ENCODE measurements around the gene ZFP3. TPM values are rescaled to one million over a fixed set of nuclear protein-coding genes. Genes with fewer than 3 reads are reported as not detected.
"Not testable (repeated sequence)": the region's sequence is repeated elsewhere in the genome, so short reads cannot be mapped to it uniquely, and the experiment has no call there.

ZFP3 gene
- total RNA-seq (ENCODE audit: insufficient read depth, low replicate concordance) = 7.0 TPM

DNA sequence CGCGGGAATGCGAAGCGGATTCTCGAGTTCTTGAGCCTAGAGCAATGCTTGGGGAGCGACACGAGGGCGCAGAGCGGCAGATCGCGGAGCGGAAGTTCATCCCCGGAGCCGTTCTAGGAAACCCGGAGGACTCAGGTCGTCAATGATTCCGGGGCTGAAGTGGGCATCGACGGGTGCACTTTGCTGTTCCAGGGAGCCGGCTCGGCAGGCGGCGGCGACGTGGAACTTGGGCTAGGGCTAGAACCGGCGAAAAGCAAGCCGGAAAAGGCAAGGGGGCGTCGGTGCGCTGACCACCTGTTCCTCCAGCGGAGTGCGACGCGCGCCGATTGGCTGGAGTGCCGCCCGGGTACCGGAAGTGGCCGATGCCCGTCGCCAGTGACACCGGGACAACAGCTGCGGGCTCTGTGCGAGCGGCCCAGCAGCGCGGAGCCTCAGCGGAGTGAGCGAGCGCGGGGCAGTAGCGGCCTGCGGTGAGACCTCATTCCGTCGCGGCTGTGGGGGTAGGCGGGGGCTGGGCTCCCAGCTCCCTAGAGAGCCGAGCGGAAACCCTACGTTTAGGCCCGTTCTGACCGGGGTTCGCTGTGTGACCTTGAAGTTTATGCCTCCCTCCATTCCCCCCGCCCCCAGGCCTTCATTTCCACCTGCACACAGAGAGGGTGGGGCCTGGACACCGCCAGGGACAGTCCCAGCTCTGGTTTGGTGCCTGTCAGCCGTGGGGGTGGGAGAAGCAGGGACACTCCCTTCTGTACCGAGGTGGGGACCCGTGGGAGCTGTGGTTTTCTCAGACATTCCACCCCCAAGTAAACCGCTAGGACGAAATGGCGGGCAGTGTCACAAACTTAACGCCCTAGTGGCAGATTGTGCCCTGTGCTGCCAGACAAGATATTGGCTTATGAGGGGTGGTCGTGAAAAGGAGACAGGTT lies at the start of gene ZFP3:
ZFP3 (plus strand) TSS at position 362 of the 923 bp plus-strand sequence. CDS start 13,038 bp downstream, outside the sequence.
- DNase-seq (ENCODE audit: low spot score) = peak; percentile 86

DNA sequence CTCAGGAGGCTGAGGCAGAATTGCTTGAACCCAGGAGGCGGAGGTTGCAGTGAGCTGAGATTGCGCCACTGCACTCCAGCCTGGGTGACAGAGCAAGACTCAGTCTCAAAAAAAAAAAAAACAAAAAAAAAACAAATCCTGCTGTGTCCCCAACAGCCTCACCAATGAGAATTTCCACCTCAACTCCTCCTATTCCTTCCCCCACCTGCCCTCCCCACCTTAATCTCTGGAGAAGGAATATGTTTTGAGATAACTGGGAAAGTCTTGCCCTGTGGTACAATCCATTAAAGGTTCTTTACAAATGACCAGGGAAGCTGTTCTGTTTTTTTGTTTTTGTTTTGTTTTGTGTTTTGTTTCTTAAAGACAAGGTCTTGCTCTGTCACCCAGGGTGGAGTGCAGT lies 48.1 kb upstream of the ZFP3 start:
- not testable (repeated sequence) for DNase-seq (ENCODE audit: low spot score)

DNA sequence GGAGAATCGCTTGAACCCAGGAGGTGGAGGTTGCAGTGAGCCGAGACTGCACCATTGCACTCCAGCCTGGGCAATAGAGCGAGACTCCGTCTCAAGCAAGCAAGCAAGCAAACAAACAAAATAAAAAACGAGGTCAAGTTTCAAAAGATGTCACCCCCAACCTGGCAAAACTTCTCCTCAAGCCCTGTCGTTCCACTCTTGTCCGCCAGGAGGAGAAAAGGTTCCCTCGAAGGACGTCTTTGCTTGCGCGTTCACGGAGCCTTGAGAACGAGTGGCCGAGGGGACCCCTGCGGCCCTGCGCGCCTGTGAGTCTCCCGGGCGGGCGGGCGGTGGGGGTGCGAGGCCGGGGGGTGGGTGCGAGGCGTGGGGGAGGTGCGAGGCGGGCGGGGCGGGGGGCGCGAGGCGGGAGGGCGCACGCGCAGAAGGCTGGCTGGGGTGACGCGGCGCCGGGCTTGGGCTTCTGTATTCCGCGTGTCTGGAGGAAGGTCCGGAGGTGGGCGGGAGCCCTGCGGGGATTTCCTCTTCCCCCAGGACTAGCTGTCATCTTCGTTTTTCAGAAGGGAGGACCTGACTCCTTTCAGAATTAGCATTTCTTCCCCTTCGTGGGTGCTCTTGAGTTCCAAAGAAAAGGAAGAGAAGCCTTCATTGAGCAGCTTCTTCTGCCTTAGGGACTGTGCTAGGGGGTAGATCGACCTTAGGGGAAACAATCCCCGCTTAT lies 46.7 kb upstream of the ZFP3 start:
- peak; percentile 91 for DNase-seq (ENCODE audit: low spot score)

DNA sequence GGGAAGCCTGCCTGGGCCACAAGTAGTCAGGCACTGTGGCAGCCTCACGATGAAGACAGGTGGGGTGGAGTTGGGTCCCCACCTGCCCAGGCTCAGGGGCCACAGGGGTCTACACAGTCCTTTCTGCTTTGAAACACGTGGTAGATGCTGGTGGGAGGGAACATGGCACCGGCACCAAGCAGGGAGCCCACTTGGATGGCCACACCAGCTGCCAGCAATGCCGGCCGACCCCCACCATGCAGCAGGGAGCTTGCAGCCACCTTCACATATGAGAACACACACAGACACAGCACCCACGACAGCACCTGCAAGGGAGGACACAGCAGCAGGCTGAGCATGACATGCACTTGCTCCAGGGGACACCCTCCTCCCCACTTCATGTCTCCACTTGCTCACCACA lies 45.4 kb upstream of the ZFP3 start:
- DNase-seq (ENCODE audit: low spot score) = no peak

DNA sequence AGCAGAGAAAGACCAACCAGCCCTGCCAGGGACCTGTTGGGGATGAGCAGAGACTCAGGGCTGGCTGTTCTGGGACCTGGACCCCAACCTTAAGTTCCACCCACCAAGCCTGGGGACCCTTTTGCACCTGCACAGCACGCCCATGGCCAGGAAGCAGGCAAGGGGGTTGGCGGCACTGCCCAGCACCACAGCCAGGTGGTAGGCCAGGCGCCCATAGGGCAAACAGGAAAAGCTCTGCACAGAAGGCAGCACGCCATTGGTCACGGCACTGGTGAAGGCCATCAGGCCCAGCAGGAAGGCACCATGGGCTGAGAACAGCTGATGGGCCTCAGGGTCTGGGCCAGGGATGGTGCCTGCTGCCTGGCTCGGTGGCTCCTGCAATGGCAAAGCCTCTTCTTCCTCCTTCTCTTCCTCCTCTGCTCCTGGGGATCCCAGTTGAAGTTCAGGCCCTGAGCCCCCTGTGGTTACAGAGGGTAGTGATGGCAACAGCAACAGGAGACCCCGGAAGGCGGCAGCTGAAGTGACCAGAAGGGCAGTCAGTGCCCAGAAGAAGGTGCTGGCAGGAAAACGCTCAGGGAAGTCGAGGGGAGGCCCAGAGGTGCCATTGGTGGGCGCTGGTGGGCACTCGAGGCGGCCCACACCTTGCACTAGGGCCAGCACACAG lies 44.8 kb upstream of the ZFP3 start:
- DNase-seq (ENCODE audit: low spot score) = no peak

DNA sequence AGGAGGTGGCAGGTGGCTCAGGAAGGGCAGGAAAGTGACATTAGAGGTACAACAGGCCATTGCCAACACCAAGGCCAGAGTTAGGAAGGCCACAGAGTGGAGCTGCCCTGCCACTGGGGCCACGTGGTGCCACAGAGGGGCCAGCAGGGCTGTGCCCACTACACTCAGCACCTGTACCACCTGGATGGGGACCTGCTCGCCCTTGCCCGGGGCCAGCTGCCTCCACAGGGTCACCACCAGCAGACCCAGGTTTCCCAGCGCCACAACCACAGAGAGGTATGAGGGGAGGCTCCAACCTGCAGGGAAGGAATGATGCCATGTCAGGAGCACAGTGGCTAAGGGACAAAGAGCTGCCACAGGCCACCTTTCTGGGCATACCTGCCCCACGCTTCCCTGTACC lies 44.2 kb upstream of the ZFP3 start:
- DNase-seq (ENCODE audit: low spot score) = no peak

DNA sequence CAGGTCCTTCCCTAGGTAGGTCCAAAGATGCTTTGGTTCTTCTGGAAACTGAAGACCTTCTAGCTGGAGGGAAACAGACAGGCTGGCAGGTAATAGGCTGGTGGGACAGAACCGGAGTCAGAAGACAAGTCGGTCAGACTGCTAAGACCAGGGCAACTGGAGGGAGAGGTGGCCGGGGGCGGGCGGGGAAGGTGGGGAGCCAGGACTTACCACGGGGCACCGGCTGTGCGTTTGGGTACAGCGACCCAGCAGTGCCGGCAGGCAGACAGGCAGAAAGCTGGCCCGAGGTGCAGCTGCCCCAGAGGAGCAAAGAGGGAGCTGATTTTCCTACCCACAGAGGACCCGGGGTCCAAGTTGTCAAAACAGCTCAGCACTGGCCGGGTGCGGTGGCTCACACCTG lies 43.6 kb upstream of the ZFP3 start:
- no peak for DNase-seq (ENCODE audit: low spot score)

DNA sequence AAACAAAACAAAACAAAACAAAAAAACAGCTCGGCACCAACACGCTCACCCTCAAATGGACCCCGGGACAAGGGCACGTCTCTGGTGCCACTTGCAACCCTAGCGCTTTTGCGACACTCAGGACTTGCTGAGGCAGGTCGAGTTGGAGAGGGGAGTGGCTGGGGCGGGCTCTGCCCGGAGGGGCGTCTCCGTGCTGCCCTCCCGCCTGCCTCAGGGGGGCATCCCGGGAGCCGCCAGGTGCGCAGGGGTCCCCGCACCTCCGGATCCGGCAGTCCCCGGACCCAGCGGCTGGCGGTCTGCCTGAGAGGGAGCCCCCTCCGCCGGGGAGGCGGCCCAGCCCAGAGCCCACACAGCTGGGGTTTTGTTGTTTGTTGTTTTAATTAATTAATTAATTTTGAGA lies 43.0 kb upstream of the ZFP3 start, which contains the start of gene SLC52A1:
SLC52A1 (minus strand) TSS at position 112 of the 400 bp plus-strand sequence. CDS start 820 bp downstream, outside the sequence.
- DNase-seq (ENCODE audit: low spot score) = peak; percentile 14

DNA sequence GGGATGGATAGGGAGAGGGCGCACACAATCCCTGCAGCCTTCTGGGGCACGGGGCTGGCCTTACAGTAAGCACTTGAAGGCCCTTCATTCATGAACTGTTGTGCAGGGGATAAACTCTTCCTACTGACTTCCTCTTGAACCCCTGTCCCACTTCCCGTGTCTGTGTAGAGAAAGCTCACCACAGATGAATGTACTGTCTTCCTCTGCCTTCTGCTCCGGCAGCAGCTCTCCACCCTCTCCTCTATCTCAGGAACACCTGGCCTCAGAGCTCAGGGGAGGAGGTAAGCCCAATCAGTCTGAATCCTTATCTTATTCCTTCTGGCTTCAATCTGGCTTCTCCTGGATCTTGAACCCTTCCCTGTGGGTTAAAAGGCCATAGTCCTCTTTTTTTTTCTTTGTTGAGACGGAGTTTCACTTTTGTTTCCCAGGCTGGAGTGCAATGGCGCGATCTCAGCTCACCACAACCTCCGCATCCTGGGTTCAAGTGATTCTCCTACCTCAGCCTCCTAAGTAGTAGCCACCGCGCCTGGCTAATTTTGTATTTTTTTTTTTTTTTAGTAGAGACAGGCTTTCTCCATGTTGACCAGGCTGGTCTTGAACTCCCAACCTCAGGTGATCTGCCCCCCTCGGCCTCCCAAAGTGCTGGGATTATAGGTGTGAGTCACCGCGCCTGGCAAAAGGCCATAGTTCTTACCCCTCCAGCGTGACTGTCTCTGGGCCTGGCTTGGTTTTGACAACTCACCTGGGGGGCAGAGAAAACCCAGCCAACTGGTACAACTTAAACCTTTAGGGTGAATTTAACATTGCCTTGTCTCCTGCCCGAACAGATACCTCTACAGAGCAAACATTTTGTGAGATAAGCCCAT lies 35.9 kb upstream of the ZFP3 start:
- DNase-seq (ENCODE audit: low spot score) = no peak

DNA sequence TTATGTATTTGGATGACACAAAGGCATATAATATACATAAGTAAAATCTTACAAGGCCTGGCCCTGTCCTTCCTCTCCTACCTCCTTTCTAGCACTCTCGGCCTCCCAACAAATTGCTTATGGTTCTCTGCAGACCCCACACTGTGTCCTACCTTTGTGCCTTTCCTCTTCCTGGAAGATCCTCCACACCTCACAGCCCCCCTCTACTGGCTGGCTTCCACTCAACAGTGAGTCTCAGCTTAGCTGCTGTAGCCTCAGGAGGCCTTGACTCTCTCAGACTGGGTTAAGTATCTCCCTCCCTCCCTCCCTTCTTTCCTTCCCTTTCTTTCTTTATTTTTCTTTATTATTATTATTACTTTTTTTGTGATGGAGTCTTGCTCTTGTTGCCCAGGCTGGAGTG lies 34.7 kb upstream of the ZFP3 start:
- DNase-seq (ENCODE audit: low spot score) = no peak

DNA sequence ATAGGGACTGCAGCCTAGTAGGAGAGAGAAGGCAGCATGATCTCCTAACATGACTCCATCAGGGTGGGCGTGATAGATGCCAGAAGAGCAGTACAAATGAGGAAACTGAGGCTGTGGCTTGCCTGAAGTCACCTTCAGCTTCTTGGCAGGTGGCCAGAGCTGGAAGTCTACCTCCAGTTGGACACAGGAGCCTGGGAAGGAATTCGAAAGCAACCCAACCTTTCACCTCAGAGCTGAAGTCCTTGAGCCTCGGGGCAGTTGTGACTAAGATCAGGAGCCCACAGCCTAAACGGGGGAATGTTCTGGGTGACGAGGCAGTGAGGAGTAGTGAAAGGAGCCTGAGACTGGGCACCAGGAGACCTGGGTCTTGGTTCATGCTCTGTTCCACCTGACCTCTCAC lies 33.6 kb upstream of the ZFP3 start:
- no peak for DNase-seq (ENCODE audit: low spot score)

DNA sequence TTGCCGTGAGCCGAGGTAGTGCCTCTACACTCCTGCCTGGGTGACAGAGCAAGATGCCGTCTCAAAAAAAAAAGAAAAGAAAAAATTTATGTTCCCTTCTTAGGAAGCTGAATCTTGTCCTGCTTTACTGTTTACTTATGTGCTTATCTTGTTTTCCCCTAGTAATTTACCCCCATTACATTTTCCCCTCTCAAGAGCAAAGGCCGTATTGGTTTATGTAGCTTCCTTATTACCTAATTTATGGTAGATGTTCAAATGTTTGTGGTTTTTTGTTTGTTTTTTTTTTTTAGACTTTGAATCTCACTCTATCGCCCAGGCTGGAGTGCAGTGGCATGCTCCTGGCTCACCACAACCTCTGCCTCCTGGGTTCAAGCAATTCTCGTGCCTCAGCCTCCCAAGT lies 32.8 kb upstream of the ZFP3 start:
- DNase-seq (ENCODE audit: low spot score) = no peak

DNA sequence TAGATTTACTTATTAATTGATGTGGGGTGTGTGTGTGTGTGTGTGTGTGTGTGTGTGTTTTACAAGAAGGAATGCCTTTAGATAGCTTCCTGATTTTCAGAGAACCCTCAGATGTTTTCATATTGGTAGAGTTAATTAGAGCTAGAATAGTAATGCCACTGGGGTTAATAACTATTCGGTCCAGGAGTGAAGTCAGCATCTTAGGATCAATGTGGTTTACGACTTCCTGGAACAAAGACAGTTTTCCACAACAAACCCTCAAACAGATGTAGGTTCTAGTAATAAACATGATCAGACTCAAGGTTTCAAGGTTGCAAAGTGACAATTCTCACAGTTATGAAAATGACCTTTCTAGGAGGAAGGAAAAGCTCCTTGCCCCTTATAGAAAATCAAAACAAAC lies 30.8 kb upstream of the ZFP3 start:
- DNase-seq (ENCODE audit: low spot score) = peak; percentile 24

DNA sequence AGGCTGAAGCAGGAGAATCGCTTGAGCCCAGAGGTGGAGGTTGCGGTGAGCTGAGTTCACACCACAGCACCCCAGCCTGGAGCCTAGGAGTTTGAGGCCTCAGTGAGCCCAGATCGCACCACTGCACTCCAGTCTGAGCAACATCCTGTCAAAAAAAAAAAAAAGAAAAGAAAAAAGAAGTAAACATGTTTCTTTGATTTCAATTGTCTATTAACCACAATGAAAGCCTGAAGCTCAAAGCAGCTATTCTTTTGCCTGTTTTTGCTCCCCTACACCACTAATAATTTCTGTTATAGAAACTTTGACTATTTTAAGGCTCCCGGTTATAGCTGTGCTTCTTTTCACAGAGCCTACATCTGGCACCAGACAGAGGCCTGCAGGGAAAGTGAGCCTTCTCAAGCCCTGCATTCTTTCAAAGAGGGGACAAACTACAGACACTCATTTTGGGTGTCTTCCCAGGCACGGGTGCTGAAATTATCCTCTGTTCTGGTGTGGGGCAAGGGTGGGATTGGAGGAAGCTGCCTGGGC lies 28.9 kb upstream of the ZFP3 start:
- DNase-seq (ENCODE audit: low spot score) = peak; percentile 86

DNA sequence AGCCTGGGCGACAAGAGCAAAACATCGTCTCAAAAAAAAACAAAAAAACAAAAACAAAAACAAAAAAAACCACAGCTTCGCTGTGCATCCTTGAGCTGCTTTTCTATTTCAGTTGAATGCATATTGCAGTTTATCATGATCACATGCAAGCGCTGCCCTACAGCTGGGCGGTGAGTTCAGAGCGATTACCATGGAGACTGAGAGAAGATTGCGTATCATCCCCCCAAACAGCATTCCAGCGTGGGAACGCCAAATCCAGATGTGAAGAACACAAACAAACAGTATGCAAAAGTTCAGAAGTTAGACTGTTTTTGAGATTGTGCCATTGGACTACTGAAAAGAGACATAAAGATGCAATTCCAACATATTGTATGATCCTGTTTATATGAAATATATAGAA lies 28.0 kb upstream of the ZFP3 start:
- peak; percentile 95 for DNase-seq (ENCODE audit: low spot score)

DNA sequence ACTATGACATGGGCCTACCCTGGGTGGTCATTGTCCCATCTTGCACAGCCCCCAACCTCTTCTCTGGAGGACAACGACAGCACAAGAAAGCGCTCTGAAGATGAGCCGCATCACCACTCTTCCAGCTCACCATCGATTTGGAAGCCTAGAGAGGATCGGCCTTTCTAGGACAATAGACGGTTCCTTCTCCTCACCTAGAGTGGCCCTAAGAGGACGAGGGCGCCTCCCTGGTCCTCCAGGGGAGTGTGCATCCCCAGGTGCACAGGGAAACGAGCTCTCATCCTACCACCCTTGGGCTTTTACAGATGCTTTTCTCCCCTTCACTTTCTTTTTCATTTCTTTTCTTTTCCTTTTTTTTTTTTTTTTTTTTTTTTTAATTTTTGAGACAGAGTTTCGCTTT lies 22.7 kb upstream of the ZFP3 start:
- DNase-seq (ENCODE audit: low spot score) = no peak

DNA sequence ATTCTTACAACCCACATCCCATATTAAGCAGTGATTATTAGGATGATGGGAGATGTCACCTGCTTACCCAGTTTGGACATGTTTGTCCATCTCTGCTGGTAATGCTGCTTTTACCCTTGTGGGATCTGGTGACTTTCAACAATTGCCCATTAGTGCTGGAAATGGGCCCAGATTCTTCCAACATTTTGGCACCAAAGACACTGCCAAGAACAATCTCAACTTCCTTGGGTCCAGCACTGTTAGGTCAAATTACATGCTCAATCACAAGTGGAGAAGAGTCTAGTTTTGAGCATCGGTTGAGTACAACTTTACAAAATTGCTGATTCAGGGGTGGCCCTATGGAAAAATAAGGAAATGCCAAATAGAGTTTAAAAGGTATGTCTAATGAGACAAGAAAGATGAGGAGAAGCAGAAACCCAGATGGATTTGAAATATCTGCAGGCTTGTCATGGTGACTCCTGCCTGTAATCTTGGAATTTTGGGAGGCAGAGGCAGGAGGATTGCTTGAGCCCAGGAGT lies 13.0 kb upstream of the ZFP3 start:
- DNase-seq (ENCODE audit: low spot score) = no peak

DNA sequence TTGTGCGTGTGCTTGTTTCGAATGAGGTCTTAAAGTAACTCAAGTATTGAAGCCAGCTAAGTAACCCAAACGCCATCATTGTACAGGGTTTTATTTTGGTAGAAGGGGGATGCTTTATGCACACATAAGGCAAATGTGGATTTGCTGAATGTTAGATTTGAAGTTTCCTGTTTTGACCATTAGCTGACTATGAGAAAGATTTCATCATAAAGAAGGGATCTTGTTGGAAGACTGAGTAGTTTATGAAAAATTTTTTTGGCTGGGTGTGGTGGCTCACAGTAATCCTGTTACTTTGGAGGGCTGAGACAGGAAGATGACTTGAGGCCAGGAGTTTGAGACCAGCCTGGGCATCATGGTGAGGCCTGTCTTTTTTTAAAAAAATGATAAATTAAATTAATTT lies 10.0 kb upstream of the ZFP3 start:
- peak; percentile 21 for DNase-seq (ENCODE audit: low spot score)

DNA sequence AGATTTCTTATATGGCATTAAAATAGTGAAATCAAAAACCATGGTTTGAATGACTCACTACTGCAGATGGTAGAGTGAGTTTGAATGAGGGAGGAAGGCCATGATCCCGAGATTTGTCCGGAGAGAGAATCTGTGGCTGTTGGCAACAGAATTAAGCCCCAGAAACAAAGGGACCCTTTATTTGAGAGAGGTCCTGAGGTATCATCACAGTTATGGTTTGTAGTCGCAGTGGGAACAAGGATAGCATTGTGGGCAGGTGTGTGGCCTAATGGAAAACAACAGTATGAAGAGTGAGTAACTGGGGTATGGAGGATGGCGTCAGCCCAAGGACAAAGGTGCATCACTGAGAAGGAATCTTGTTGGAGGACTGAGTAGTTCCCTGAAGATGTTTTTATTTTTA lies 8.5 kb upstream of the ZFP3 start:
- no peak for DNase-seq (ENCODE audit: low spot score)

DNA sequence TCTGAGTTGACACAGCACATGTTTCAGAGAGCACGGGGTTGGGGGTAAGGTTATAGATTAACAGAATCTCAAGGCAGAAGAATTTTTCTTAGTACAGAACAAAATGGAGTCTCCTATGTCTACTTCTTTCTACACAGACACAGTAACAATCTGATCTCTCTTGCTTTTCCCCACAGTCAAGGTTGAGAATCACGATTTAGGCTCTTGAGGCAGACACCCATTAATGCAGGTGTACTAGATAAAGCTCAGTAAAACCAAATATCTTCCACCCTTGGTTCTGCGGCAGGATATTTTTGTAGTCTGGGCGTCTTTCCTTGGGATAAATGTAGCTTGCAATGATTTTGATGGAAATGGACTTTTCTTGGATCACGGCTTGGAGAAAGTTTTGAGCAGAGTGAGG lies 2.8 kb upstream of the ZFP3 start:
- not testable (repeated sequence) for DNase-seq (ENCODE audit: low spot score)

DNA sequence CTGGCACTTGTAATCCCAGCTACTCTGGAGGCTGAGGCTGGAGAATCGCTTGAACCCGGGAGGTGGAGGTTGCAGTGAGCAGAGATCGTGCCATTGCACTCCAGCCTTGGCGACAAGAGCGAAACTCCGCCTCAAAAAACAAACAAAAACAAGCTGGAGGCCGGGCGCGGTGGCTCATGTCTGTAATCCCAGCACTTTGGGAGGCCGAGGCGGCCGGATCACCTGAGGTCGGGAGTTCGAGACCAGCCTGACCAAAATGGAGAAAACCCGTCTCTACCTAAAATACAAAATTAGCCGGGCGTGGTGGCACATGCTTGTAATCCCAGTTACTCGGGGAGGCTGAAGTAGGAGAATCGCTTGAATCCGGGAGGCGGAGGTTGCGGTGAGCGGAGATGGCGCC lies 992 bp upstream of the ZFP3 start:
- DNase-seq (ENCODE audit: low spot score) = not testable (repeated sequence)
